ENCODE results near the gene CYP1B1.
"Not testable (repeated sequence)": the region's sequence is repeated elsewhere in the genome, so short reads cannot be mapped to it uniquely, and the experiment has no call there.

CYP1B1 gene

GRCh38 chr2:38113981-38114708 is 38.2 kb upstream of the CYP1B1 start:
- no peak overlapping the region for H3K27ac ChIP-seq (ENCODE audit: poor library complexity, severe bottlenecking)
- DNase-seq (ENCODE audit: low spot score), result no peak
- ATAC-seq (ENCODE audit: low read depth), result no peak

GRCh38 chr2:38113051-38113450 is 37.1 kb upstream of the CYP1B1 start:
- no peak for TF ChIP-seq CTCF (IDR thresholded peaks at IDR 0.05; ENCODE audit: poor library complexity, severe bottlenecking)
- Histone ChIP-seq H3K27ac (ENCODE audit: poor library complexity, severe bottlenecking) (no peak overlapping the region), H3K36me3 (ENCODE audit: low read depth) (no peaks in the 10 kb centered on the region), H3K9me3 (ENCODE audit: severe bottlenecking) (no peaks in the 10 kb centered on the region), H3K4me1 (ENCODE audit: insufficient read depth, poor library complexity, severe bottlenecking) (peaks cover 15% of the 10 kb centered on the region), H3K27me3 (ENCODE audit: insufficient read depth, poor library complexity, severe bottlenecking) (no peaks in the 10 kb centered on the region), H3K4me3 (ENCODE audit: severe bottlenecking) (no peak overlapping the region)
- DNase-seq (ENCODE audit: low spot score) (no peak), ATAC-seq (ENCODE audit: low read depth) (no peak)

More at GRCh38 chr2:38113981-38114708, 38.2 kb upstream of the CYP1B1 start:
- H3K27me3 ChIP-seq (ENCODE audit: insufficient read depth, poor library complexity, severe bottlenecking), result no peaks in the 10 kb centered on the region
- no peak overlapping the region for H3K4me3 ChIP-seq (ENCODE audit: severe bottlenecking)
- no peaks in the 10 kb centered on the region for H3K9me3 ChIP-seq (ENCODE audit: severe bottlenecking)
- no peaks in the 10 kb centered on the region for H3K36me3 ChIP-seq (ENCODE audit: low read depth)
- peaks cover 13% of the 10 kb centered on the region for H3K4me1 ChIP-seq (ENCODE audit: insufficient read depth, poor library complexity, severe bottlenecking)
- TF ChIP-seq CTCF (IDR thresholded peaks at IDR 0.05; ENCODE audit: poor library complexity, severe bottlenecking), result no peak

- H3K4me3 ChIP-seq (ENCODE audit: severe bottlenecking); H3K36me3 ChIP-seq (ENCODE audit: low read depth); H3K27ac ChIP-seq (ENCODE audit: poor library complexity, severe bottlenecking); ATAC-seq (ENCODE audit: low read depth); H3K9me3 ChIP-seq (ENCODE audit: severe bottlenecking); DNase-seq (ENCODE audit: low spot score); H3K27me3 ChIP-seq (ENCODE audit: insufficient read depth, poor library complexity, severe bottlenecking): not testable (repeated sequence)
- peaks cover 19% of the 10 kb centered on the region for H3K4me1 ChIP-seq (ENCODE audit: insufficient read depth, poor library complexity, severe bottlenecking)
Measured at GRCh38 chr2:38111350-38111749, 35.4 kb upstream of the CYP1B1 start.

- no peak for TF ChIP-seq CTCF (IDR thresholded peaks at IDR 0.05; ENCODE audit: poor library complexity, severe bottlenecking)
- no peak for DNase-seq (ENCODE audit: low spot score)
- H3K9me3 ChIP-seq (ENCODE audit: severe bottlenecking), result no peaks in the 10 kb centered on the region
- H3K4me1 ChIP-seq (ENCODE audit: insufficient read depth, poor library complexity, severe bottlenecking), result peaks cover 21% of the 10 kb centered on the region
- H3K4me3 ChIP-seq (ENCODE audit: severe bottlenecking), result no peak overlapping the region
- H3K36me3 ChIP-seq (ENCODE audit: low read depth), result no peaks in the 10 kb centered on the region
- ATAC-seq (ENCODE audit: low read depth), result peak; percentile 88
- H3K27ac ChIP-seq (ENCODE audit: poor library complexity, severe bottlenecking), result peak overlapping the region; percentile 53
- H3K27me3 ChIP-seq (ENCODE audit: insufficient read depth, poor library complexity, severe bottlenecking), result no peaks in the 10 kb centered on the region
Measured at GRCh38 chr2:38109732-38110181, 33.8 kb upstream of the CYP1B1 start.

GRCh38 chr2:38108907-38109731 is 33.2 kb upstream of the CYP1B1 start:
- Histone ChIP-seq H3K9me3 (ENCODE audit: severe bottlenecking) (no peaks in the 10 kb centered on the region), H3K27me3 (ENCODE audit: insufficient read depth, poor library complexity, severe bottlenecking) (no peaks in the 10 kb centered on the region), H3K27ac (ENCODE audit: poor library complexity, severe bottlenecking) (peak overlapping the region; percentile 53), H3K4me1 (ENCODE audit: insufficient read depth, poor library complexity, severe bottlenecking) (peaks cover 21% of the 10 kb centered on the region), H3K36me3 (ENCODE audit: low read depth) (no peaks in the 10 kb centered on the region), H3K4me3 (ENCODE audit: severe bottlenecking) (no peak overlapping the region)
- DNase-seq (ENCODE audit: low spot score), result no peak
- no peak for TF ChIP-seq CTCF (IDR thresholded peaks at IDR 0.05; ENCODE audit: poor library complexity, severe bottlenecking)
- ATAC-seq (ENCODE audit: low read depth), result peak; percentile 42; the same call in 2 of the 3 replicates

Measured in RWPE2 (cell line).